Measurements from ENCODE around the gene NAT8L. TPM values are rescaled to one million over a fixed set of nuclear protein-coding genes. Genes with fewer than 3 reads are reported as not detected.

The NAT8L gene
- total and polyA plus RNA-seq, 2 of the 4 experiments (the other 2 are of a cell fraction), result 0.05 TPM; not detected in 1

- no peak for TF ChIP-seq MAFK (IDR thresholded peaks at IDR 0.05; ENCODE audit: low read depth, low read length)
- TF ChIP-seq BHLHE40 (IDR thresholded peaks at IDR 0.05; ENCODE audit: low read depth, low read length), result no peak
- TF ChIP-seq FOS (IDR thresholded peaks at IDR 0.05; ENCODE audit: low read depth, low read length), result no peak
- no peak for TF ChIP-seq USF2 (IDR thresholded peaks at IDR 0.05; ENCODE audit: low read depth, low read length)
- no peak for TF ChIP-seq MXI1 (IDR thresholded peaks at IDR 0.05; ENCODE audit: borderline replicate concordance, low read depth, low read length)
- no peak for TF ChIP-seq ELK1 (IDR thresholded peaks at IDR 0.05; ENCODE audit: borderline replicate concordance, low read depth, low read length)
- TF ChIP-seq SMC3 (IDR thresholded peaks at IDR 0.05; ENCODE audit: low read depth, low read length), result no peak
- no peak for TF ChIP-seq POLR2A (IDR thresholded peaks at IDR 0.05; ENCODE audit: low read depth, low read length)
- no peak for TF ChIP-seq CEBPB (IDR thresholded peaks at IDR 0.05; ENCODE audit: low read depth, low read length)
- TF ChIP-seq CTCF (conservative IDR thresholded peaks at IDR 0.05; ENCODE audit: low read depth, low read length), result no peak
- no peak for TF ChIP-seq RFX5 (IDR thresholded peaks at IDR 0.05; ENCODE audit: low read depth, low read length)
- TF ChIP-seq RCOR1 (IDR thresholded peaks at IDR 0.05; ENCODE audit: insufficient replicate concordance, low read length), result no peak
- no peak for TF ChIP-seq CHD1 (IDR thresholded peaks at IDR 0.05; ENCODE audit: low read depth, low read length)
- 70% methylated on average over 3 of the region's 29 CpGs; no CpG with 5 or more reads in 1 of the 2 experiments for WGBS, 2 experiments (ENCODE audit: extremely low coverage in 2 of 2, insufficient read length in 1 of 2)
- H3K79me1 ChIP-seq (ENCODE audit: low read depth in 1 of 2, low read length in 2 of 2), result no peaks in the 10 kb centered on the region
- H4K20me1 ChIP-seq (ENCODE audit: insufficient read depth, low read length), result no peaks in the 10 kb centered on the region
- no peak overlapping the region for H3K18ac ChIP-seq (ENCODE audit: low read depth, low read length)
- H3K4me2 ChIP-seq (ENCODE audit: low read depth, low read length), result no peak overlapping the region
- no peaks in the 10 kb centered on the region for H3K36me3 ChIP-seq (ENCODE audit: control insufficient read depth, insufficient read depth, low read length)
- H3K4me3 ChIP-seq (ENCODE audit: insufficient read depth, low read depth, low read length), result no peak overlapping the region
- no peaks in the 10 kb centered on the region for H3K4me1 ChIP-seq (ENCODE audit: control insufficient read depth, insufficient read depth, low read length)
- dilution Hi-C loops (cut with HindIII; ENCODE audit: low sequenced_read_pairs, unreplicated experiment) (no loop called here), in situ Hi-C loops (cut with MboI; ENCODE audit: low sequenced_read_pairs) (no loop called here), intact Hi-C loops (cut with micrococcal nuclease) (no loop called here)
- H3K27me3 ChIP-seq (ENCODE audit: control insufficient read depth, insufficient read depth, low read length), result peaks cover 11% of the 10 kb centered on the region; the same call in 1 of the 2 replicates
- H3K56ac ChIP-seq (ENCODE audit: extremely low read depth, insufficient read depth, low read length), result no peak overlapping the region
- H2BK20ac ChIP-seq (ENCODE audit: low read depth, low read length), result no peak overlapping the region
- H2AK9ac ChIP-seq (replicated peaks; ENCODE audit: low read depth, low read length, poor library complexity), result no peak overlapping the region
- no peak overlapping the region for H2AK5ac ChIP-seq (ENCODE audit: low read depth, low read length)
- no peak overlapping the region for H2BK5ac ChIP-seq (ENCODE audit: low read depth, low read length, poor library complexity, severe bottlenecking)
- no peak overlapping the region for H4K8ac ChIP-seq (ENCODE audit: low read depth in 2 of 2, low read length in 2 of 2)
- no peak overlapping the region for H2BK15ac ChIP-seq (ENCODE audit: low read depth, low read length)
- no peak overlapping the region for H4K91ac ChIP-seq (ENCODE audit: insufficient read depth, low read depth, low read length)
- H3K14ac ChIP-seq (replicated peaks; ENCODE audit: low read depth, low read length), result no peak overlapping the region
- no TSS peak for BruUV-seq (replicated peaks)
- DNase-seq (no peak), ATAC-seq (ENCODE audit: low read depth) (no peak)
- ChIA-PET CTCF (interaction anchor here (0.6 kb wide), 1 partner anchor 153 kb away, joined by 3 read pairs; no protein-coding TSS in a partner anchor), POLR2A (ENCODE audit: unreplicated experiment) (interaction anchor here (0.5 kb wide), 1 partner anchor 12 kb away, joined by 5 read pairs; no protein-coding TSS in a partner anchor)
- H3K23ac ChIP-seq (ENCODE audit: low read depth, low read length), result no peak overlapping the region
- H3K27ac ChIP-seq (ENCODE audit: insufficient read depth, low read length), result no peak overlapping the region
- no peak overlapping the region for H3K9ac ChIP-seq (ENCODE audit: low read depth, low read length)
- H3K4ac ChIP-seq (ENCODE audit: low read depth, low read length), result no peak overlapping the region
- no peaks in the 10 kb centered on the region for H3K9me3 ChIP-seq (ENCODE audit: control insufficient read depth, insufficient read depth, low read length)
- H2BK120ac ChIP-seq (ENCODE audit: low read depth, low read length), result no peak overlapping the region
- H4K5ac ChIP-seq (ENCODE audit: low read depth, low read length), result no peak overlapping the region
- no peak overlapping the region for H2AFZ ChIP-seq (replicated peaks; ENCODE audit: low read length, poor library complexity)
- H3K9me1 ChIP-seq (ENCODE audit: insufficient read depth, low read length), result peaks cover 6% of the 10 kb centered on the region; the same call in 1 of the 2 replicates
Observed at GRCh38 chr4:2066571-2067445, 7.7 kb downstream of the NAT8L start.
